Renal cortical epithelial cell (primary cell): ENCODE measurements around the gene DNMT1. TPM values are rescaled to one million over a fixed set of nuclear protein-coding genes. Genes with fewer than 3 reads are reported as not detected.
A peak's percentile ranks its signal among the peaks of the same experiment; 100 is the strongest.
"Not testable (repeated sequence)": the region's sequence is repeated elsewhere in the genome, so short reads cannot be mapped to it uniquely, and the experiment has no call there.

Experiments
- DNase-seq: peaks from one replicate; pipeline ENCODE4 v3.0.0-alpha.2; 2011; ENCODE audit warnings: low read depth
- total RNA-seq: library from RNA; depleted of rRNA; stranded (reverse); fragments of >200 nt; gene quantifications from 2 replicates; pipeline ENCODE4 v1.2.3, GENCODE V29; 2014

The DNMT1 gene
- total RNA-seq, 1 donor from 2014 or later = 37.4 TPM

GRCh38 chr19:10184636-10185035, 10.1 kb downstream of the DNMT1 start:
- no peak for DNase-seq

GRCh38 chr19:10183926-10184325, 10.8 kb downstream of the DNMT1 start:
- no peak for DNase-seq

- no peak for DNase-seq
Observed at GRCh38 chr19:10182847-10183246, 11.9 kb downstream of the DNMT1 start.

GRCh38 chr19:10182076-10182475, 12.7 kb downstream of the DNMT1 start:
- no peak for DNase-seq

GRCh38 chr19:10180459-10180858, 14.3 kb downstream of the DNMT1 start:
- DNase-seq = no peak

GRCh38 chr19:10180024-10180423, 14.7 kb downstream of the DNMT1 start:
- DNase-seq = not testable (repeated sequence)

GRCh38 chr19:10173527-10173926, 21.2 kb downstream of the DNMT1 start:
- DNase-seq = peak; percentile 12

GRCh38 chr19:10168386-10168948, 26.3 kb downstream of the DNMT1 start:
- no peak for DNase-seq

- DNase-seq = no peak
Observed at GRCh38 chr19:10167459-10167858, 27.3 kb downstream of the DNMT1 start.

- not testable (repeated sequence) for DNase-seq
Observed at GRCh38 chr19:10166501-10166900, 28.3 kb downstream of the DNMT1 start.

- no peak for DNase-seq
Observed at GRCh38 chr19:10166046-10166445, 28.7 kb downstream of the DNMT1 start.

- no peak for DNase-seq
Observed at GRCh38 chr19:10163536-10163935, 31.2 kb downstream of the DNMT1 start.

- no peak for DNase-seq
Observed at GRCh38 chr19:10159610-10160009, 35.1 kb downstream of the DNMT1 start.

GRCh38 chr19:10158485-10158884, 36.3 kb downstream of the DNMT1 start:
- DNase-seq = no peak

- no peak for DNase-seq
Observed at GRCh38 chr19:10158071-10158470, 36.7 kb downstream of the DNMT1 start.

- no peak for DNase-seq
Observed at GRCh38 chr19:10155839-10156238, 38.9 kb downstream of the DNMT1 start.

- DNase-seq = no peak
Observed at GRCh38 chr19:10152100-10152499, 42.7 kb downstream of the DNMT1 start.

GRCh38 chr19:10151521-10151920, 43.2 kb downstream of the DNMT1 start:
- DNase-seq = no peak

GRCh38 chr19:10149427-10149826, 45.3 kb downstream of the DNMT1 start:
- DNase-seq = no peak

- no peak for DNase-seq
Observed at GRCh38 chr19:10146142-10146541, 48.6 kb downstream of the DNMT1 start.

GRCh38 chr19:10145031-10145430, 49.7 kb downstream of the DNMT1 start:
- DNase-seq = no peak

GRCh38 chr19:10144361-10144760, 50.4 kb downstream of the DNMT1 start:
- DNase-seq = no peak

GRCh38 chr19:10143681-10144080, 51.1 kb downstream of the DNMT1 start:
- DNase-seq = no peak

- DNase-seq = no peak
Observed at GRCh38 chr19:10142701-10143375, 51.9 kb downstream of the DNMT1 start.
